DOHH2 (cell line): Measurements from ENCODE around the gene CCR5.

Experiments
- H3F3A ChIP-seq: fragments of 200-600 bp; sonication (generic), shearing (Covaris generic); 2 replicates; pipeline ENCODE4 v1.6.0; 2016; ENCODE audit warnings: antibody characterized with exemption, mild to moderate bottlenecking; ENCODE audit not compliant: control insufficient read depth, insufficient read depth
- H3K27ac ChIP-seq: fragments of 200-600 bp; sonication (generic); 2 replicates; pipeline ENCODE4 v1.5.1; 2014; ENCODE audit warnings: low read depth, mild to moderate bottlenecking, low read length, moderate library complexity
- H3K27me3 ChIP-seq: fragments of 200-600 bp; sonication (generic); 2 replicates; pipeline ENCODE4 v1.6.1; 2014; ENCODE audit warnings: mild to moderate bottlenecking, low read length, mixed read lengths; ENCODE audit not compliant: control insufficient read depth
- H3K36me3 ChIP-seq: fragments of 200-600 bp; sonication (generic); 2 replicates; pipeline ENCODE4 v1.6.1; 2014; ENCODE audit warnings: mild to moderate bottlenecking, low read length, moderate library complexity, mixed read lengths; ENCODE audit not compliant: control insufficient read depth
- H3K4me1 ChIP-seq: fragments of 200-600 bp; sonication (generic); 2 replicates; pipeline ENCODE4 v1.6.1; 2014; ENCODE audit warnings: mild to moderate bottlenecking, low read length, mixed read lengths; ENCODE audit not compliant: control insufficient read depth
- H3K4me2 ChIP-seq: fragments of 200-600 bp; sonication (generic); 2 replicates; pipeline ENCODE4 v1.6.0; 2014; ENCODE audit warnings: mild to moderate bottlenecking, low read length, moderate library complexity
- H3K4me3 ChIP-seq: fragments of 200-600 bp; sonication (generic); 2 replicates; pipeline ENCODE4 v1.5.1; 2014; ENCODE audit warnings: mild to moderate bottlenecking, low read length, mixed read lengths
- H3K79me2 ChIP-seq: fragments of 200-600 bp; sonication (generic); 2 replicates; pipeline ENCODE4 v1.6.1; 2014; ENCODE audit warnings: mild to moderate bottlenecking, low read length, mixed read lengths; ENCODE audit not compliant: control insufficient read depth
- H3K9me2 ChIP-seq: fragments of 200-600 bp; sonication (generic); replicated peaks from 2 replicates; pipeline ENCODE4 v1.6.1; 2014; ENCODE audit warnings: mild to moderate bottlenecking, low read length, mixed read lengths; ENCODE audit not compliant: control insufficient read depth
- H3K9me3 ChIP-seq: fragments of 200-600 bp; sonication (generic); 2 replicates; pipeline ENCODE4 v1.6.1; 2014; ENCODE audit warnings: antibody characterized with exemption, low read length, mixed read lengths; ENCODE audit not compliant: control insufficient read depth, insufficient read depth
- H4K20me1 ChIP-seq: fragments of 200-600 bp; sonication (generic); 2 replicates; pipeline ENCODE4 v1.6.0; 2014; ENCODE audit warnings: low read depth, mild to moderate bottlenecking, antibody characterized with exemption, low read length, moderate library complexity; ENCODE audit not compliant: control insufficient read depth, insufficient read depth
- EZH2phosphoT487 ChIP-seq: fragments of 200-600 bp; sonication (generic); IDR thresholded peaks from 2 replicates; pipeline ENCODE4 v1.6.1; 2017; ENCODE audit warnings: borderline replicate concordance, mild to moderate bottlenecking, antibody characterized with exemption, low read length, moderate library complexity, mixed read lengths
- TF ChIP-seq, protein P1 (sequence below): fragments of 200-600 bp; sonication (generic); IDR thresholded peaks from one replicate; pipeline ENCODE4 v1.5.1; 2014; ENCODE audit warnings: antibody characterized with exemption, mild to moderate bottlenecking, low read depth, low read length; ENCODE audit not compliant: poor library complexity, severe bottlenecking

Gene CCR5

DNA sequence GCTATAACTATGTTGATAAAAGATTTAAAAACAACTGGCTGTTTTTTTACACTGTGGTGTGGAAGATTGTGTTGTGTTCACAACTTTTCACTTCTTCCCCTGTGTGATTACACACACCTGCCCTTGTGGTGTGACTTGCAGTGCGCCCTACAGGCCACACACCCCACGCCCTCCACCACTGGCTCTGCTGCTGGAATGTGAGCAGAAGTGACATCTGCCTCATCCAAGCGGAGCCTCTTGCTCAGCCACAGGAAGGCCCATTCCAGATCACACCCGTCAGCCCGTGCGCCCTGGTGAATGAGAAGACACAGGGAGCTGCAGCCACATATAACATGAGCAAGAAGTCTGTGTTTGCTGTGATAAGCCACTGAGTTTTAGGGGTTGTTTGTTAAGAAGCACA is 9.8 kb upstream of the CCR5 start:
- H3K4me1 ChIP-seq, result no peaks in the 10 kb centered on the region
- no peak for TF ChIP-seq EZH2phosphoT487
- TF ChIP-seq, protein P1, sequence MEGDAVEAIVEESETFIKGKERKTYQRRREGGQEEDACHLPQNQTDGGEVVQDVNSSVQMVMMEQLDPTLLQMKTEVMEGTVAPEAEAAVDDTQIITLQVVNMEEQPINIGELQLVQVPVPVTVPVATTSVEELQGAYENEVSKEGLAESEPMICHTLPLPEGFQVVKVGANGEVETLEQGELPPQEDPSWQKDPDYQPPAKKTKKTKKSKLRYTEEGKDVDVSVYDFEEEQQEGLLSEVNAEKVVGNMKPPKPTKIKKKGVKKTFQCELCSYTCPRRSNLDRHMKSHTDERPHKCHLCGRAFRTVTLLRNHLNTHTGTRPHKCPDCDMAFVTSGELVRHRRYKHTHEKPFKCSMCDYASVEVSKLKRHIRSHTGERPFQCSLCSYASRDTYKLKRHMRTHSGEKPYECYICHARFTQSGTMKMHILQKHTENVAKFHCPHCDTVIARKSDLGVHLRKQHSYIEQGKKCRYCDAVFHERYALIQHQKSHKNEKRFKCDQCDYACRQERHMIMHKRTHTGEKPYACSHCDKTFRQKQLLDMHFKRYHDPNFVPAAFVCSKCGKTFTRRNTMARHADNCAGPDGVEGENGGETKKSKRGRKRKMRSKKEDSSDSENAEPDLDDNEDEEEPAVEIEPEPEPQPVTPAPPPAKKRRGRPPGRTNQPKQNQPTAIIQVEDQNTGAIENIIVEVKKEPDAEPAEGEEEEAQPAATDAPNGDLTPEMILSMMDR, result no peak
- no peaks in the 10 kb centered on the region for H3K79me2 ChIP-seq
- no peak overlapping the region for H3K4me2 ChIP-seq
- H3K9me2 ChIP-seq, result no peaks in the 10 kb centered on the region
- H3K27ac ChIP-seq, result no peak overlapping the region
- H4K20me1 ChIP-seq, result no peaks in the 10 kb centered on the region
- no peaks in the 10 kb centered on the region for H3K9me3 ChIP-seq
- no peaks in the 10 kb centered on the region for H3K36me3 ChIP-seq
- no peak overlapping the region for H3K4me3 ChIP-seq
- H3K27me3 ChIP-seq, result peaks cover 48% of the 10 kb centered on the region
- no peaks in the 10 kb centered on the region for H3F3A ChIP-seq

DNA sequence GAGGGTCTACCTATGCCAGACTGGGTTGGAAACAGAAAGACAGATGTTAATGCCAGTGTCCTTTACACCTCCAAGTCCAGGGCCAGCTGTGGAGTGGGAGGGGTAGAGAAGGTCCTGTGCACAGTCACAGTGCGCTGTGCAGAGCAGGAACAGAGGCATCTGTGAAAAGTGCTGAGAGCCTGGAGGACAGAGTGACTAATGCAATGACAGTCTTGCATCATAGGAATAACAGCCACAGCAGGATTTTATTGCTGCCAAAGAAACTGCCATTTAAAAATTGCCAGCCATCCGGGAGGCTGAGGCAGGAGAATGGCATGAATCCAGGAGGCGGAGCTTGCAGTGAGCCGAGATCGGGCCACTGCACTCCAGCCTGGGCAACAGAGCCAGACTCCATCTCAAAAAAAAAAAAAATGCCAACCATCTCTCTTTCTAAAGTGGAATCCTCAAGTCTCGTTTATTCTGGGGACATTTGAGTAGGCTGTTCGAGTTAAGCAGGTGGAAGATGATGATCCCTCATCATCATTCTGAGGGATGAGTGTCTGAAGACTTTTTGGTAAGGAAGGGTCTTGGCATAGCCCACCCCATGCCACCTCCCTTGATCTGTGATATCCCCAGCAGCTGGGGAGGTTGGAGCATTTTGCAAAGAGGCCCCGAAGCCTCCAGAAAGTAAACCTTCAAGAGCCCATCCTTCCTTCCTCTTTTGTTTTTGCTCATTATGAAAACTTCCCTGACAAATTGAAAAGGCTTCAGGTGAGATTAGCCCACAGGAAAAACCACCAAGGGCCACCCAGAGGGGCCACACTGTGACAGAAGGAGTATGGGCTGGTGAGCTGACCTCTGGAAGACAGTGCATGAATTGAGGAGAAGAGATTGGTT is 9.1 kb upstream of the CCR5 start:
- Histone ChIP-seq H3K9me2 (no peaks in the 10 kb centered on the region), H3K36me3 (no peaks in the 10 kb centered on the region), H3K79me2 (no peaks in the 10 kb centered on the region), H3K4me2 (no peak overlapping the region), H3K27me3 (peaks cover 46% of the 10 kb centered on the region), H3K4me1 (no peaks in the 10 kb centered on the region), H3K4me3 (no peak overlapping the region), H3K9me3 (no peaks in the 10 kb centered on the region), H3K27ac (no peak overlapping the region), H4K20me1 (no peaks in the 10 kb centered on the region), H3F3A (no peaks in the 10 kb centered on the region)
- no peak for TF ChIP-seq EZH2phosphoT487
- TF ChIP-seq, protein P1, result no peak

DNA sequence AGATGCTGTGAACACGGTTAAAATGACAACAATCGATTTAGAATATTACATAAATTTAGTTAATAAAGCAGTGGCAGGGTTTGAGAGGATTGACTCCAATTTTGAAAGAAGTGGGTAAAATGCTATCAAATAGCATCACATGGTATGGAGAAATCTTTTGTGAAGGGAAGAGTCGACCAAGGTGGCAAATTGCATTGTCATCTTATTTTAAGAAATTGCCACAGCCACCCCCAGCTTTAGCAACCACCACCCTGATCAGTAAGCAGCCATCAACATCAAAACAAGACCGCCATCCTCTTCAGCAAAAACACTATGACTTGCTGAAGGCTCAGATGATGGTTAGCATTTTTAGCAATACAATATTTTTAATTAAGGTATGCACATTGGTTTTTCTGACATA is 5.7 kb upstream of the CCR5 start:
- H3K9me3 ChIP-seq, result no peaks in the 10 kb centered on the region
- H3K79me2 ChIP-seq, result no peaks in the 10 kb centered on the region
- no peak overlapping the region for H3K27ac ChIP-seq
- no peak overlapping the region for H3K4me2 ChIP-seq
- H4K20me1 ChIP-seq, result no peaks in the 10 kb centered on the region
- peaks cover 54% of the 10 kb centered on the region for H3K27me3 ChIP-seq
- no peaks in the 10 kb centered on the region for H3K4me1 ChIP-seq
- TF ChIP-seq, protein P1, result no peak
- no peak for TF ChIP-seq EZH2phosphoT487
- no peaks in the 10 kb centered on the region for H3F3A ChIP-seq
- H3K36me3 ChIP-seq, result no peaks in the 10 kb centered on the region
- no peak overlapping the region for H3K4me3 ChIP-seq
- no peaks in the 10 kb centered on the region for H3K9me2 ChIP-seq
